ENCODE data around the gene NTHL1. TPM values are rescaled to one million over a fixed set of nuclear protein-coding genes. Genes with fewer than 3 reads are reported as not detected.

The NTHL1 gene
- total RNA-seq, 1 donor from 2014 or later: 13.7 TPM

DNA sequence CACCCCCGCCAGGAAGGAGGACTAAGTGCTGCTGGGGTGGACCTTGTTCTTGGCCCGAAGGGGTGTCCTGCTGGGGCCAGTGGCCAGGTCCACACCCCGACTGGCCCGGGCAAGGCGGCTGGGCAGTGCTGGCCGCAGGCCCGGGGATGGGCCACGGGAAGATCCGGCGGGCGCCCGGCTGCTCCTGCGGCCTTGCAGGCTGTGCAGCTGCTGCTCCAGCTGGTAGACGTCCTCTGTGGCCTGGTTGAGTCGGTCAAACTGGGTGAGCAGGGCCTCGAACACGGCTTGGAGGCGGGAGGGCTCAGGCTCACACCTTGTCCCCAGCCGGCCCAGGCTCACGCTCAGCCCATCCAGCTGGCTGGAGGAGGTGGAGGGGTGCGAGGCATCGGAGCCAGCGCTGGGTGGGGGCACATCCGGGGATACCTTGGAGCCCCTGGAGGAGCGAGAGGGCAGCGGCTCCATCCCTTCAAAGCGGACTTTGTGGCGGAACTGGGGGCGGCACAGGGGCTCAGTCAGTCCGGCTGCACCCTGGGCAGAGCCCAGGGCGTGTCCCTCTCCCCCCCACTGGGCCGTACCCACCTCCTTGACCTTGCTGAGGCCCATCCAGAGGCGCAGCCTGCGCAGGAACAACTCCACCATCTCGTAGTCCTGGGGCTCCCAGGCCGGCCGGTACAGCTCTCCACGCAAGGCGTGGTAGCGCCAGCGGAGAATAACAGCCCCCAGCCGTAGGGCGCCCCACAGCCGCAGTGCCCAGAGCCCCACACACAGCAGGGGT lies 42.3 kb upstream of the NTHL1 start:
- Histone ChIP-seq H3K9ac (ENCODE audit: low read length) (no peak overlapping the region), H3K27me3 (ENCODE audit: insufficient read depth, low read length) (no peaks in the 10 kb centered on the region), H3K27ac (ENCODE audit: low read depth, low read length) (no peak overlapping the region), H2AFZ (ENCODE audit: low read depth, low read length) (no peak overlapping the region), H3K36me3 (ENCODE audit: insufficient read depth, low read length) (no peaks in the 10 kb centered on the region), H3K9me3 (ENCODE audit: insufficient read depth, low read depth, low read length) (no peaks in the 10 kb centered on the region), H3K4me1 (ENCODE audit: insufficient read depth, low read length) (peaks cover 6% of the 10 kb centered on the region), H4K20me1 (ENCODE audit: insufficient read depth, low read length) (peaks cover 49% of the 10 kb centered on the region), H3K4me2 (ENCODE audit: low read length) (no peak overlapping the region), H3K79me2 (ENCODE audit: insufficient read depth, low read length) (no peaks in the 10 kb centered on the region), H3K4me3 (ENCODE audit: insufficient read depth, low read depth, low read length) (no peak overlapping the region)
- Mint-ChIP-seq H3K27me3 (ENCODE audit: low read depth, unreplicated experiment) (no peaks in the 10 kb centered on the region), H3K4me1 (ENCODE audit: low read depth, unreplicated experiment) (no peaks in the 10 kb centered on the region), H3K27ac (ENCODE audit: unreplicated experiment) (peak overlapping the region; percentile 58), H3K36me3 (ENCODE audit: low read depth, unreplicated experiment) (peaks cover 5% of the 10 kb centered on the region), H3K4me3 (ENCODE audit: unreplicated experiment) (no peak overlapping the region), H3K9me3 (ENCODE audit: unreplicated experiment) (no peaks in the 10 kb centered on the region)
- TF ChIP-seq, protein P1, sequence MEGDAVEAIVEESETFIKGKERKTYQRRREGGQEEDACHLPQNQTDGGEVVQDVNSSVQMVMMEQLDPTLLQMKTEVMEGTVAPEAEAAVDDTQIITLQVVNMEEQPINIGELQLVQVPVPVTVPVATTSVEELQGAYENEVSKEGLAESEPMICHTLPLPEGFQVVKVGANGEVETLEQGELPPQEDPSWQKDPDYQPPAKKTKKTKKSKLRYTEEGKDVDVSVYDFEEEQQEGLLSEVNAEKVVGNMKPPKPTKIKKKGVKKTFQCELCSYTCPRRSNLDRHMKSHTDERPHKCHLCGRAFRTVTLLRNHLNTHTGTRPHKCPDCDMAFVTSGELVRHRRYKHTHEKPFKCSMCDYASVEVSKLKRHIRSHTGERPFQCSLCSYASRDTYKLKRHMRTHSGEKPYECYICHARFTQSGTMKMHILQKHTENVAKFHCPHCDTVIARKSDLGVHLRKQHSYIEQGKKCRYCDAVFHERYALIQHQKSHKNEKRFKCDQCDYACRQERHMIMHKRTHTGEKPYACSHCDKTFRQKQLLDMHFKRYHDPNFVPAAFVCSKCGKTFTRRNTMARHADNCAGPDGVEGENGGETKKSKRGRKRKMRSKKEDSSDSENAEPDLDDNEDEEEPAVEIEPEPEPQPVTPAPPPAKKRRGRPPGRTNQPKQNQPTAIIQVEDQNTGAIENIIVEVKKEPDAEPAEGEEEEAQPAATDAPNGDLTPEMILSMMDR (IDR thresholded peaks at IDR 0.05; ENCODE audit: insufficient read depth, low read depth, low read length): no peak
- no peak for TF ChIP-seq EZH2 (IDR thresholded peaks at IDR 0.05; ENCODE audit: insufficient read depth, low read length)
- DNase-seq (ENCODE audit: low read depth): no peak
- no peak for FAIRE-seq

DNA sequence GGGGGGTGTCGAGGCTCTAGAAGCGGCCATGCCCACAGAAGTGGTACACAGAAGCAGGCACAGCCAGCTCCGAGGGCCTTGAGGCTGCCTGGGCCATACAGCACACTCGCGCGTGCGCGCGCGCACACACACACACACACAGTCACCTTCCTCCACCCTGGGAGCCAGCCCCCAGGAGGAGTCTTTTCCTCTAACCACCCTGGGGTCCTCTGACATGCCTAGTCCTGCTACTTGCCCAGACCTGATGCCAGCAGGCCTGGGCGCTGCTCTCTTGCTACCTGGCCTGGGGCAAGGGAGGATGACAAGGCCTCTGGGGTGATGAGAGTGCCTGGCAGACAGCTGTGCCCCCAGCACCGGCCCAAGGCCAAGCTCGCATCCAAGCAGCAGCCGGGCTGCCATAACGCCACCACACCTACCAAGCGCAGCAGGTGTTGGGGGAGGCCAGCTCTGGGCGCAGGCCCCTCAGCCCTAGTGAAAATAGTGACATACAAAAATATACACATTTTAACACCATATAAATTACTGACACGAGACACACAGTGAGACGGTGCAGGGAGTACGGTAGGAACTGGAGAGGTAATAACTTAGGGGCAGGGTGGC lies 41.2 kb upstream of the NTHL1 start:
- no peak overlapping the region for H3K4me2 ChIP-seq (ENCODE audit: low read length)
- no peak overlapping the region for H3K9ac ChIP-seq (ENCODE audit: low read length)
- no peaks in the 10 kb centered on the region for H3K4me1 Mint-ChIP-seq (ENCODE audit: low read depth, unreplicated experiment)
- no peak for FAIRE-seq
- no peaks in the 10 kb centered on the region for H3K27me3 ChIP-seq (ENCODE audit: insufficient read depth, low read length)
- H3K36me3 ChIP-seq (ENCODE audit: insufficient read depth, low read length): no peaks in the 10 kb centered on the region
- peaks cover 5% of the 10 kb centered on the region for H3K36me3 Mint-ChIP-seq (ENCODE audit: low read depth, unreplicated experiment)
- peaks cover 6% of the 10 kb centered on the region for H3K4me1 ChIP-seq (ENCODE audit: insufficient read depth, low read length)
- no peaks in the 10 kb centered on the region for H3K27me3 Mint-ChIP-seq (ENCODE audit: low read depth, unreplicated experiment)
- peaks cover 38% of the 10 kb centered on the region for H4K20me1 ChIP-seq (ENCODE audit: insufficient read depth, low read length)
- no peak for DNase-seq (ENCODE audit: low read depth)
- H3K9me3 ChIP-seq (ENCODE audit: insufficient read depth, low read depth, low read length): no peaks in the 10 kb centered on the region
- no peak for TF ChIP-seq EZH2 (IDR thresholded peaks at IDR 0.05; ENCODE audit: insufficient read depth, low read length)
- TF ChIP-seq, protein P1 (IDR thresholded peaks at IDR 0.05; ENCODE audit: insufficient read depth, low read depth, low read length): no peak
- no peak overlapping the region for H3K4me3 ChIP-seq (ENCODE audit: insufficient read depth, low read depth, low read length)
- H3K79me2 ChIP-seq (ENCODE audit: insufficient read depth, low read length): no peaks in the 10 kb centered on the region
- no peak overlapping the region for H3K27ac ChIP-seq (ENCODE audit: low read depth, low read length)
- H2AFZ ChIP-seq (ENCODE audit: low read depth, low read length): no peak overlapping the region
- H3K9me3 Mint-ChIP-seq (ENCODE audit: unreplicated experiment): no peaks in the 10 kb centered on the region
- no peak overlapping the region for H3K4me3 Mint-ChIP-seq (ENCODE audit: unreplicated experiment)
- peak overlapping the region; percentile 34 for H3K27ac Mint-ChIP-seq (ENCODE audit: unreplicated experiment)

Measured in astrocyte (in vitro differentiated cells and primary cell).